HuH-7.5 (cell line): ENCODE data around the gene RTN4R.
A peak's percentile ranks its signal among the peaks of the same experiment; 100 is the strongest.

Source experiments
- DNase-seq: peaks from one replicate; pipeline ENCODE4 v3.0.0; 2011; ENCODE audit warnings: low spot score

RTN4R gene

DNA sequence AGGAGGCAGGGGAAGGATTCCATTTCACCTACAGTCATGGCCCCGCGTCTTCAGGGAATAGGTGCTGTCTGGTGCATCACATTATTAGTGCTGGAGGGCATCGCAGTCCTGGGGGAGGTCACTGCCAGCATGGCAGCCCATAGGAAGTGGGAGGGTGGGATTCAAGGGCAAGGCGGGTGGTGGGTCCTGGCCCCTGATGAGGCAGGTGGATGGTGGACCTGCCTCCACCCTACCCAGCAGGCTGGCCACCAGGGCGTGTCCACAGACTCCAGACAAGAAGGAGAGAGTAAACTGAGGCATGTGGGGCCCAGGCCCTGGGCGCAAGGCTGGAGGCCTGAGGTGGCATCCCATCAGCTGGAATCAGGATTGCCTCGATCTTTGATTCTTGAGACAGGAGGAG lies 53.3 kb downstream of the RTN4R start:
- no peak for DNase-seq

DNA sequence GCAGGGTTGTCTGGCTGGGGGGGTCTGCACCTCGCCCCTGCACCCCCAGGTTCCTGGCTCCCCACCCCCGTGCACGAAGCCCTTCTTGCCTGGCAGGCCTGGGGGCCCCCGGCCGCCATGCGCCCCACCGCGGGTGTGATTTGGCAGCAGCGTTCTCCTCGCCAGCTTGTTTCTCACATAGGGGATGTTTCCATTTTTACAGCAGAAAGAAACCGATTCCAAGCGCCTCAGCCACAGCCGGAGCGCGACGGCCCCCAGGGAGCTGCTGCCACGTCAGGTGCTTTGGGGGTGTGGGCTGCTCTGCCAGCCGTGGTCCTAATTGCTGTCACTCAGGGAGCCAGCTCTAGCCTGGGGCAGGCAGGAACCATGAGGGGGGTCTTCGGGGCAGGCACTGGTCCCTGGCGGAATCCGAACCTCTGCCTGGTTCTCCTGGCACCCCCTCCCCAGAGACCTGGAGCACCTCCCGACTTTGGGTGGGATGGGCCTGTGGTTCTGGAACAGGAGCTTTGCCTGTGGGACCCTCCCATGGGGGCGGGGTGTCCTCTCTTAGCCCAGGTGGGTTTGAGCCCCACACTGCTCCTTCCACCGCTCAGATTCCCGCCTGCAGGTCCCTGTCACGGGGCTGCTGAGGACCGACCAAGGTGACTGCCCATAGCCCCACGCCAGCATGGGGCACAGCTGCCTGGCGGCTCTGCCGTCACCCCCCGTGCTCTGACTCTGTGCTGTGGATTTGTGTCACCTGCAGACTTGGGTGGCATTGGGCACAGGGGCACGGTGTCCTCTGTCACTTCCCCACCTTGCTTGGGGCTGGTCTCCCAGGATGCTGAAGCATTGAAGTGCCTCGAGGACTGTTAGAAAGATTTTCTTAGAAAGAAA lies 54.0 kb downstream of the RTN4R start:
- DNase-seq = no peak

DNA sequence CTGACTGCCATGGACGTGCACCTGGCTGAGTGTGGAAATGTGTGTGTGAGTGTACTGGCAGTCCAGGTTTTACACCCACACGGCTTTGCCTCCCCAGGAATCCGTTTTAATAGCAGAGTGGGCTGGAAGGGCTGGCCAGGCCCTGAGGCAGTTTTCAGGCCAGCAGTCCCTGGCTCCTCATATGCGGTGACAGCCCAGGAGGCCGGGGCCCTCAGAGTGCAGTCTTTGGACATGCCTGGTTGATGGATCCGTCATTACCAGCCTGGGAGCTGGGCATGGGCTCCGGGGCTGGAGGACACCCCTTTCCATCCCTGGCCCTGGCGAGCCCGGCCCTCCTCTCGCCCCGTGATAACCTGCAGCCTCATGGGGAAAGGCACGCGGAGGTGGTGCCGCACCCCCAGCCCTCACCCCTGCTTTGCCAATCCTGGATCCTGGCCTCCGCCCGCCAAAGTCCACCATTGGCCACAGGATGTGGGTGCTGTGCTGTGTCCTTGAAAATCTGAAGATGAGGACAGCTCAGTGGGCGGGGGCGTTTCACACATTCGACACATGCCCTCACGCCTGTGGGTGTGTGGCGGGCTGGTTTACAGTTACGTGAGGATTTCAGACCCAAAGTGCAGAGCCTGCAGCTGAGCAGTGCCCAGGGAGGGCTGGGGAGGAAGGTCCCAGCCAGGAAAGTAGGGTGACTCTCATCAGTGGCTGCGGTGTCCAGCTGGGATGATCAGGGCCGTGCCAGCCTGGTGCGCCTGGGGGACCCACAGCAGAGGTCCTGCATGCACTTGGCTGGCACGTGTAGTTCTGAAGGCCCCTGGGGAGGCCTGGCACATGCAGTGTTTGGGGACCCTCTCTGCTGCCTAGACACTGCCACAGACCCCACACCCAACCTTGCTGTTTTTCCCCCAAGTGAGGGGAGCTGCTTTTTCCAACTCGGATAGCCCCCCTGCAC lies 55.1 kb downstream of the RTN4R start:
- DNase-seq = no peak

DNA sequence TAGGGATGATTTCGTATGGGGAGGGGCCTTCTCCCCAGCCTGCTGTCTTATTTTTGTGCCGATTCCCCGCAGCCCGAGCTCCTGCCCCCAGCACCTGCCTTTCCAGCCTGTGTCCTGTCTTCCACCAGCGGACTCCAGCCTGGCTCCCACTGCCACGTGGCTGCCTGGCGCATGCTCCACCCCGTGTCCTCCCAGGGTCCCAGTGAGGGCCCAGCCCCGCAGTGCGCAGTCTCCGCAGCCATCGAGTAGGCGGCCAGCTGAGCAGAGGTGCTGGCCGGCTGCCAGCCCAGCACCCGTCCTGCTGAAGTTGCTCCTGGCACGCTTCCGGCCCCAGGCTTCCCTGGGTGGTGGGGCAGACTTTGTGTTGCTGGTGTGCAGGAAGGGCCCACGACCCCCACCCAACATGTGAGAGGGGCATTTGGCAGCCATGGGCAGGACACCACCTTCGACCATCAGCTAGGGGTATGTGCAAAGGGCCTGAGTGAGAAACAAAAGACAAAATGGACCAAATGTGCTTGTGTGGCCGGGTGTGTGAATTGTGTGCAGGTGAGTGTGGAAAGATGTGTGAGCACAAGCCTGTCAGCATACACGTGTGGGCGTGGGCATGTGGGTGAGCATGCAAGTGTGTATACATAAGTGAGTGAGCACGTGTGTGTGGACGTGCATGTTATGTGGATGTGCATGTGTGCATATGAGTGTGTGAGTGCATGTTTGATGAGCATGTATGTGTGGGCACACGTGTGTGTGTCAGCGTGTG lies 55.9 kb downstream of the RTN4R start:
- no peak for DNase-seq

DNA sequence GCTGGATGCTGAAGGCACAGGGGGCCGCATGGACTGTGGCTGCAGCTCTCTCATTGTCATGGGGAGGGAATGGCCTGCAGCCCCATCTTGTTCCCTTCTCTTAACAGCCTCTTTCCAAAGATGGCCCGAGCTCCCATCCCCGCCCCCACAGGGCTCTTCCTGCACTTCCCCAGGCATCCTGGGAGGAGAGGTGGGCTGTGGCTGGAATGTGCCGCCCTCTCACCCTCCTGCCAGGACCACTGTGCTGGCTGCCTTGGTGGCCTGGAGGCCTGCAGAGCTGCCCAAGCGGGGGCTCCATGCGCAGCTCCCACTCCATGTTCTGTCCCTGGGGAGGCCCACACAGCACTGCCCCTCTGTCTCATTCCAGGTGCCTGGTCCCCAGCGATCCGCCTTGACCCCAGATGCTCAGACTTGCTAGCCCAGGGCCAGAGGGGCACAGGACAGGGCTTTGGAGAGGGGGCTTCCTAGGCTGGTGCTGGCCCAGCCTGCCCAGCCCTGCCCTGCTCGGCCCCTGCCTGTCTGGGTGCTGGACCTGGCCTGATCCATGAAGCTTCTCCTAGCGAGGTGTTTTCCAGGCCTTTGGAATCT lies 56.6 kb downstream of the RTN4R start:
- no peak for DNase-seq

DNA sequence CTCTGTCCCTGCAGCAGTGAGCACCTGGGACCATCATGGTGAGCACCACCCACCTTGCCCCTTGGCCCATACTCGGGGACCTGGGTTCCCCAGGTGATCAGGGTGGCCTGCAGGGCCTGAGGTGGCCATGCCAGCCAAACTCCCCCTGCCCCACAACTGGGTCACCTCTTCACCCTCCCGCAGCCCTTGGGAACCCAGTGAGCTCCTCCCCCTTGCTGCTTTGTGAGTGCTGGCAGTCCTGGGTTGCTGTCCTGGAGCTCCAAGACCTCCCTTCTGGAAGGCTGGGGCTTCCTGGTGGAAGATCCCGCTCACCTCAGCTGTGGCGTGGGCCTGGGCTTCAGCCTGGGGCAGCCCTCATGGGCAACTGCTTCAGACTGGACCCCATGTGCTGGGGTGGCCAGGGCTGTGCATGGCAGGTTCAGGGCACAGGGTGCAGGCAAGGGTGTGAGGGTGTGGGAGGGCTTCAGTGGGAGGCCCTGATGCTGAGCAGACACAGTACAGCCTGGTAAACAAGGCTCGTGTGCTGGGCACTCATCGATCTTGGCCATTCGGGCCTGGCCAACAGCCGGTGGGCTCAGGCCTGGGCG lies 57.6 kb downstream of the RTN4R start:
- no peak for DNase-seq

DNA sequence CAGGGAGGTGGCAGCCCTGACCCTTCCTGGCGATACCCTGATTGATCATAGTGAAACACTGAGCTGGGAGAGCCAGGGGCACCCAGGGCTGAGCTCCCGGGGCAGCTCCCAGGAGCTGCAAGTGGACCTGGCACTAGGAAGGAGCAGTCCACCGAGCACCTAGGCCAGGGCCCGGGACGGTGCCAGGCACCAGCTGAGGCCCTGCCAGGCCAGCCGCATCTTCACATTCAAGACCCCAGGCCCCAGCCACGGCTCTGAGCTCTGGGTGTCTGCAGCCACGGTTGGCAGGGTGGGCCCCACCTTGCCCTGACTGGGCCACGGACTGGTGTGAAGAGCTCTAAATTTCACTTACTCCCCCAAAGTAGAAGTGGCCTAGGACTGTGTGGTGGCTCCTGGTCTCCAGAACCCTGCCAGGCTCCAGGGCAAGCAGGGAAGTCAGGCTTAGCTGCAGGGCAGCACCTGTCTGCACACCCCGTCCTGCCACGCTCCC lies 58.3 kb downstream of the RTN4R start:
- no peak for DNase-seq

DNA sequence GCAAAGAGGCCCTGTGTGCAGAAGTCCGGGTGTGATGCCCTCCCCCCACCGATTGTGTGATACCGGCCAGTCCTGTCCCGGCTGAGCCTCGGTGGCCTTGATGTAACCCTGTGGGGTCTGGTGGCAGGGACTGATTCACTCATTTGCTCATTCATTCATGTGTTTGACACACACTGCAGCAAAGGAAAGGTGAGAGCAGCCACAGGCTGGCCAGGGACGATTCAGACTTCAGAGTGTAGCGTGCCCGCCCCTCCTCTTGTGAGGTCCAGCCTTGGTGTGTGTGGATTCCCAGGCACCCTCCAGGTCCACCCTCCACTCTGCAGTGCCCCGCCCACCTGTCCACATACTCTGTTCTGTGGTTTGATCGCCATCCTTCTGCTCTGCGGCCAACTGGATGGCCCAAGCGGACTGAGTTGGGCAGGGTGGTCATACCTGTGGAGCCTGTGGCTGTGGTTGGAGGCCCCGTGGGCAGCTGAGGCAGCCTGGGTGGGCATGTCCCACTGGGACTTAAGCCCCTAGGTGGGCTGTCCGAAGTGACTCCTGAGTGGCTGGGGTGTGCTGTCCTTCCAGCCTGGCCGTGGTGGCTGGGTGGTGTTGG lies 59.3 kb downstream of the RTN4R start:
- no peak for DNase-seq

DNA sequence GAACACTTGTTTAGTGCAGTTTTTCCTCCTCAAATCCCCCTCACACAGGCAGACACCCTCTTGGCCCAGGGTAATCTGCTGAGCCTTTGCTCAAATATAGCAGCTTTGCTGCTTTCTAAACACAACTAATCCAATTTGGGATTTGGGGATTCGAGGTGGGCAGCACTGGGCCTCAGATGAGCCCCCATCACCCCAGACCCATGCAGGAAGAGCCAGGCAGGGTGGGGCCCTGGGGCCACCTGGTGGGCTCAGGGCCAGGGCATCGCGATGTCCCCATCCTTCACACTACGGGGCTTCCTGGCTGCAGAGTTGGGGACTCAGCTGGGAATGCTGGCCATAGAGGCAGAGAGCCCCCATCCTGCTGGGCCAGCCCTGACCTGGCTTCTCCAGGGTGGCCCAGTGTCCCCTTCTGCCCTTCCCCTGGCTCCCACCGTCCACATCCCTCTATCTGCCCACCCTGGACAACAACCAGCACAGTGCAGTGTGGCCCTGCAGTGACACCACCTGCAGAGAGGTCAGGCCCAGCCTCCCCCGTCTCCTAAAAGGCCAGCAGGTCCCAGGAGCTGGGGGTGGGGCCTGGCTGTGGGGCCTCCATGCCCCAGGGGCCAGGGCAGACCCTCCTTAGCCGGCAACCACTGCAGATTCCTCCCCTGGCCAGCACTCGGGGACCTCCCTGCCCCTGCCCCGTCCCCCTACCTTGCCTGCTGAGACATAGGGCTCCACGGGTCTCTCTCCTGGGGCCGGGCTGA lies 60.7 kb downstream of the RTN4R start:
- DNase-seq = no peak

DNA sequence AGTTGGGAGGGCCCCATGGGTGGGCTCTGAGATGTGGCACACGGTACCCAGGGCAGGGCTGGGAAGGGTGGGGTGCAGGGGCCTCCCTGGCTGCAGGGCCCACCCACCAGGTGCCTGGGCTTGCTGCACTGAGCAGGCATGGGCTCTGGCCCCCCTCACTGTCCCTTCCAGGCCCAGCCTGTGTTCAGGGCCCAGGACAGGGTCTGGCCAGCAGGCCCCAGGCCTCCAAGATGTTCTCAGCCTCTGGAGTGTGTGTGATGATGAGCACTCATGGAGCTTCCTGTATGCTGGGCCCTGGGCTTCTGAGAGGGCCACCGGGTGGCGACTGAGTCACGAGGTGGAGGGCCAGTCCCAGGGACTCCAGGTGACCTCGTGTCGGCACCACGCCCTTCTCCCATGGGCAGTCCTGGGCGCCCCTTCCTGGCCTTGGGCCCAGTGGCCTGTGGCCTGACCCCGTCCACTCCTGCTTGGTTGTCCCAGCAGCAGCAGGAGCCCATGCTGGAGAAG lies 61.4 kb downstream of the RTN4R start:
- DNase-seq = no peak

DNA sequence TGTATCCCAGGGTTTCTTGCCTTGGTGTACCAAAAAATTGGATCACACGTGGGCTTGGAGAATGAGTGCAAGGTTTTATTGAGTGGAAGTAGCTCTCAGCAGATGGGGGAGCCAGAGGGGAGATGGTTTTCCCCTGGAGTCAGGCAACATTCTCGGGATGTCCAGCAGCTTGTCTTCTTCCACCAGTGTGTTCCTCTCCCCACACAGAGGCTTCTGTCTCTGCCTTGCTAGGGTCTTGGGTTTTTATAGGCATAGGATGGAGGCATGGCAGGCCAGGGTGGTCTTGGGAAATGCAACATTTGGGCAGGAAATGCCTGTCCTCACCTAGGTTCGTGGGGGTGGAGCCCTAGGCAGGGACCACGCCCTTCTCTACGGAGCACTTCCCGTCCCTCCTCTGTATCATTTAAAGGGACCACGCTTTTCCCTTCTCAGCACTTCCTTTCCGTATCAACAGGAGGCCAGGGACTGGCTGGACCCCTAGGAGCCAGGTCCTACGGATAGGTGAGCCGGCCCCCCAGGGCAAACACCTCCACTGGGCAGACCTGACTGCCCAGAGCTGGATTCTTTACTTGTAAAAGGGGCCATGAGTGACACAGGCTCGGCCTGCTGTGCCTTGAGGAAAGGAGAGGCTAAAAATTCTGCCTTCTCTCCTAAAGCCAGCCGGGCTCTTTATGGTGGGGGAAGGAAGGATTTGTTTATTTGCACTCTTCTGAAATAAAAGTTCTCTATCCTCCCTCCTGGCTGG lies 62.0 kb downstream of the RTN4R start:
- no peak for DNase-seq

DNA sequence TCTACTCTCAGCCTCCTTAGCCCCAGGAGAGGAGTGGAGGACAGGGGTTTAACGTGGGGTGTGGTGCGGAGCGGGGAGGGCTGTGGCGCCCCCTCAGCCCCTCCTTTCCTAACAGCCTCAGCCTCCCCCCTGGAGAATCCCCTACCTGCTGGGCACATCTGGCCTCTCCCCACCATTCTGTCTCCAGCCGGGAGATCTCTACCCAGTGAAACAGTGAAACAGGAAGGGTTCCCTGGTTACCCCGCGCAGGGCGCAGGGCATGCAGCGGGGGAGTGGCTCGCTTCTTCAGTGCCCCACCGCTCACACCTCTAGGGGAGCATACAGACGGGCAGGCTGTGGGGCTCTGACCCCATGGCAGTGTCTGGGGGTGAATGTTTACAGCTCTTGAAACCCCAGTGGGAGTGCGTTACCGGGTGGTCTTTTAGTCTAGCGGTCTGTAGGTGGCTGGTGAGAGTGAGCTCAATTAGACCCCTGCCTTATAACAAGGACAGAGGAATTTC lies 62.6 kb downstream of the RTN4R start:
- no peak for DNase-seq

DNA sequence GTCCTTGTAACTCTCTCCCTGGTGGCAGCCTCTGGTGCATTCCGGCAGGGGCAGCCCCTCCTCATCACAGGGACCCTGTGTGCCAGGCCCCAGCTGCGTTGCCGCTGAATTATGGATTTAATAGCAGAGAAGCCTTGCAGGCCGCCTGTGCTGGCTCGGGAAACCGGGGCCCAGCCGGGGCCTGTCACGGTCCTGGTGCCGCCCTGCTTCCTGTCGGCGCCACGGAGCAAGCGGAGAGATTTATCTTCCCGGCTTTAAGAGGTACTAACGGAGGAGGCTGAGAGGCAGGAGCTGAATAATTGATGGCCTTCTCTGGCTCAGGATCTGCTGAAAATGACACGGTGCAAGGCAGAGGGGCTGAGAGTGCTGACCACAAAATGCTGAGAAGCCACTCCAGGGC lies 63.3 kb downstream of the RTN4R start:
- DNase-seq = no peak

DNA sequence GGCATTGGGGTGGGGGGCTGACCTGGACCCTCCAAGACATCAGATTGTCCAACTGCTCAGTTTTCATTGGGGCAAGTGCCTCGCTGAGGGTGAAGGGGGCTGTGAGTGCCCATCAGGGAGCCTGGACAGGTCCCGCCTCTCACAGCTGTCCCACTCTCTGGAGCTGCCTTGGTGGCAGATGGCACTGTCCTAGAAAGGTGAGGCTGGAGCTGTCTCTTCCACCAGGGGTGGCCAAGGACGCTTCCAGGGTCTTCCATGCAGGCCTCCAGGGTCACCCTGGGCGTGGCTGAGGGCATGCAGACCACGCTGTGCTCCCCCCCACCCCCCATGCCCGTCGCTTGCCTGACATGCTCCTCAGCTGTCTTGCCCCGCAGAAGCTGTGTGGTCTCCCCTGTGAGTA lies 63.8 kb downstream of the RTN4R start:
- DNase-seq = no peak

DNA sequence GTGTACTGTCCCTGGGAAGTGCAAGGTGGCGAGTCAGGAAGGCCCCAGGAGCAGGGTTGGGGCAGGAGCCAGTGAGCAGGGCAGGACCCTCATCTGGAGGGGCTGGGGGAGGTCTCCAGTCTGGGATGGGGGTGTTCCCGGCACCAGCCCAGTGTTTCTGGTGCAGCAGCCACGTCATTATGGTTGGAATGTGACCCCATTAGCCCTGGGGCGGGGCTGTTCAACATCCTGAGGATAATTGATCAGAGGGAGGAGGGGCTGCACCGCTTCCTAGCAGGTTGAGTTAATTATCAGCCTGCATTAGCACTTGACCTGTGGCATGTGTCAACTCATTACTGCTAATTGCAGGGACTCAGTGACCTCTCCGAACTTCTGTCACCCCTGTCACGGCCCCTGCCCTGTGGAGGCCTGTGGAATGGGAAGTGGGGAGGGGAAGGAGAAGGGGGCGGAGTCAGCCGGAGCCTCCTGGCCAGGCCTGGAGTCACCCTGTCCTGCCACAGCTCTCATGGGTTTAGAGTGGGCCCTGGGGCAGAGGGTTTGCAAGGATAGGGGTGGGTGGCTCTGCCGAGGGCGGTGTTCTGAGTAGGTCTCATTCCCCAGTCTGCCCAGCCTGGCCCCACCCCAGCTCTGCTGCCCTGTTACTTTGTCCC lies 64.4 kb downstream of the RTN4R start:
- DNase-seq = peak; percentile 89

DNA sequence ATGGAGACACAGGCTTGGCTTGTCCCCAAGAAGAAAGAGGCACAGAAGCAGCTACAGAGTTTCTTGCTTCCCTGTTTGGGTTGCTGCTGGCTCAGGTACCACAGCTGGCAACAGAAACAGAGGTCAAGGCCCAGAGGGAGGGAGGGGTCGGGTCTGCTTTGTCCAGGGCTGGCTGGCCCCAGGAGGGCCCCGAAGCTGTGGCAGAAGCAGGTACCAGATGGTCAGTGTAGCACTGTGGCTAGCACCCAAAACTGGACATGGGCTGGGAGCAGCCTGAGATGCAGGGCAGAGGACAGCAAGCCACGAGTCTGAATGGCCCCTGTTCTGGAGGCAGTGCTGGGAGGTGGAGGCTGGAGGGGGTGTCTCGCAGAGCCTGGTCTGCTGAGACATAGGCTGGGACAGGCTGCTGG lies 65.0 kb downstream of the RTN4R start:
- no peak for DNase-seq

DNA sequence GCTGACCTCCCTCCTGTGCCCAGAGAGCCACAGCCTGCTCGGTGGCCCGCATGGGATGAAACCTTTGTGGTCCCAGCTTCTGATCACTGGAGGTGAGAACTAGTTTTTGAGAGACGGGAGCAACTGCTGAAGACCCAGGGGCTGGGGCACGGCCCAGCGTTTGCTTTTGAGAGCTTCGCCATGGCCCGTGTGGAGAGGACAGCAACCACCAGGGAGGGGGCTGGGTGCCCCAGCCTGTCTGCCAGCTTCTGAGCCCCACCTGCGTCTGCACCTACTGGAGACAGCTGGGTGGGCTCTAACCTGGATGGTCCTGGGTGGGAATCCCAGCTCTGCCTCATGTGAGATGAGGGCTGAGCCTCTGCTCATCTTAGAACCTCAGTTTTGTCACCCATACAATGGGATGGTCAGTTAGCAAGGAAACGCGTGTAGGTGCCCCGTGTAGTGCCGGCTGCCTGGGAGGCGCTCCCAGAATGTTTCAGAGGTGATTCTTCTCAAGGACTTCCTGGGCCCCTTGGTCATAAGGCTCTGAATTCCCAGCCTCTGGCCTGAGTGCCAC lies 66.2 kb downstream of the RTN4R start:
- no peak for DNase-seq

DNA sequence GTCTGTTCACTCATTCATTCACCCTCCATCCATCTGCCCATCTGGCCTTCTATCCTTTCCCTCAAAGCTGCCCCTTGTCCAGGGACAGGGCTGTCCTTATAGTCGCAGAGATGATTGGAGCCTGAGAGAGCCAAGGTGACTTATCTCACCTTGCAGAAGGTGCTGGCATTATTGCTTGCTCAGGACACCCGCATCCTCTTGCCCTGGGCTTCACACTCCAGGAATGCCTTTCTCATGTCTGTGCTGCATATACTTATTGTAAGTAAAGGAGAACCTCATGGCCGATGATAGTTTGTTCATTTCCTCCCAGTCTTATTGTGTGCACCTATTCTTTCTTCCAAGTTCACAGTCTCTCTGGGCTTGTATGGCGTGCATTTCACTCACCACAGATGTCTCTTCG lies 68.2 kb downstream of the RTN4R start:
- DNase-seq = no peak
